ENCODE results near the gene GATAD1. TPM values are rescaled to one million over a fixed set of nuclear protein-coding genes. Genes with fewer than 3 reads are reported as not detected.
A peak's percentile ranks its signal among the peaks of the same experiment; 100 is the strongest.

Gene GATAD1, protein sequence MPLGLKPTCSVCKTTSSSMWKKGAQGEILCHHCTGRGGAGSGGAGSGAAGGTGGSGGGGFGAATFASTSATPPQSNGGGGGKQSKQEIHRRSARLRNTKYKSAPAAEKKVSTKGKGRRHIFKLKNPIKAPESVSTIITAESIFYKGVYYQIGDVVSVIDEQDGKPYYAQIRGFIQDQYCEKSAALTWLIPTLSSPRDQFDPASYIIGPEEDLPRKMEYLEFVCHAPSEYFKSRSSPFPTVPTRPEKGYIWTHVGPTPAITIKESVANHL
- 38.7 and 42.3 TPM in 2 replicates for total RNA-seq
- long read RNA-seq, partial matches to known transcripts = 2 of 5 reads
- long read RNA-seq, other reads (novel, unspliced or antisense) = 2 of 5 reads

DNA sequence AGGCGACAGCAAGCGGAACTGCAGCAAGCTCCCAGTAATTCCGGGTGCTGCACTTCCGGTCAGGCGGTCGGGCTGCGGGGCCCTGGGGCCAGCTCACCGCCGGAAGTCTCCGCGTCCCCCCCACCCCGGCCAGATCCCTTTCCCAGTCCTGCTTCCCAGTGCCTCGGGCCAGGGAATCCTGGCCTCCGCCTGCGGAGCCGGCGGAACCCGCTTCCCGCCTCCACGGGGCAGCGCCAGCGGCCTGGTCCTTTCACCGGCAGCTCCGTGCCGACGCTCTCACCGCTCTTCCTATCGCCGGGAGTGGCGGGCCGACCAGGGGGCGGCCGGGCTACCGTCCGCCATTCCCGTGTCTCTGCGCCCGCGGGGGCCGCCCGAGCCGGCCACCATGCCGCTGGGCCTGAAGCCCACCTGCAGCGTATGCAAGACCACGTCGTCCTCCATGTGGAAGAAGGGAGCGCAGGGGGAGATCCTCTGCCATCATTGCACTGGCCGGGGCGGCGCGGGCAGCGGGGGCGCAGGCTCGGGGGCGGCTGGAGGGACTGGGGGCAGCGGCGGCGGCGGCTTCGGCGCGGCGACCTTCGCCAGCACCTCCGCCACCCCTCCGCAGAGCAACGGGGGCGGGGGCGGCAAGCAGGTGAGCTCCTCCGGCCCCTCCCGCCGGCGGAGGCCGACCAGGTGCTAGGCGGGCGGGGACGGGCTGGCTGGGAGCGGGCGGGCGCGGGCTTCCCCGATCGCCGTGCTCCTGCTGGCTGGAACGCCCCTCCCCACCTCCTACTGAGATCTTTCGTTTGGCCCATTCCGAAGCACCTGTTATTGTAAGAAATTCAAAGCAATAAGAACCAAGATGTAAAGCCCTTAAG, at the start of gene GATAD1:
Gene GATAD1 (plus strand): TSS at position 138 of the 860 bp plus-strand sequence. CDS start 248 bp downstream, at position 386.
- Mint-ChIP-seq H3K27me3 (ENCODE audit: low read depth) (no peaks in the 10 kb centered on the region), H3K27ac (ENCODE audit: unreplicated experiment) (peak within 1 kb of the TSS; percentile 68), H3K4me3 (peak within 1 kb of the TSS; percentile 92), H3K9me3 (peaks cover 2% of the 10 kb centered on the region), H3K4me1 (peaks cover 24% of the 10 kb centered on the region), H3K36me3 (ENCODE audit: low read depth) (peaks cover 7% of the 10 kb centered on the region)
- peak; percentile 89 for DNase-seq (ENCODE audit: low read depth, low spot score)
- TF ChIP-seq, protein P1, sequence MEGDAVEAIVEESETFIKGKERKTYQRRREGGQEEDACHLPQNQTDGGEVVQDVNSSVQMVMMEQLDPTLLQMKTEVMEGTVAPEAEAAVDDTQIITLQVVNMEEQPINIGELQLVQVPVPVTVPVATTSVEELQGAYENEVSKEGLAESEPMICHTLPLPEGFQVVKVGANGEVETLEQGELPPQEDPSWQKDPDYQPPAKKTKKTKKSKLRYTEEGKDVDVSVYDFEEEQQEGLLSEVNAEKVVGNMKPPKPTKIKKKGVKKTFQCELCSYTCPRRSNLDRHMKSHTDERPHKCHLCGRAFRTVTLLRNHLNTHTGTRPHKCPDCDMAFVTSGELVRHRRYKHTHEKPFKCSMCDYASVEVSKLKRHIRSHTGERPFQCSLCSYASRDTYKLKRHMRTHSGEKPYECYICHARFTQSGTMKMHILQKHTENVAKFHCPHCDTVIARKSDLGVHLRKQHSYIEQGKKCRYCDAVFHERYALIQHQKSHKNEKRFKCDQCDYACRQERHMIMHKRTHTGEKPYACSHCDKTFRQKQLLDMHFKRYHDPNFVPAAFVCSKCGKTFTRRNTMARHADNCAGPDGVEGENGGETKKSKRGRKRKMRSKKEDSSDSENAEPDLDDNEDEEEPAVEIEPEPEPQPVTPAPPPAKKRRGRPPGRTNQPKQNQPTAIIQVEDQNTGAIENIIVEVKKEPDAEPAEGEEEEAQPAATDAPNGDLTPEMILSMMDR (conservative IDR thresholded peaks at IDR 0.05) = no peak

DNA sequence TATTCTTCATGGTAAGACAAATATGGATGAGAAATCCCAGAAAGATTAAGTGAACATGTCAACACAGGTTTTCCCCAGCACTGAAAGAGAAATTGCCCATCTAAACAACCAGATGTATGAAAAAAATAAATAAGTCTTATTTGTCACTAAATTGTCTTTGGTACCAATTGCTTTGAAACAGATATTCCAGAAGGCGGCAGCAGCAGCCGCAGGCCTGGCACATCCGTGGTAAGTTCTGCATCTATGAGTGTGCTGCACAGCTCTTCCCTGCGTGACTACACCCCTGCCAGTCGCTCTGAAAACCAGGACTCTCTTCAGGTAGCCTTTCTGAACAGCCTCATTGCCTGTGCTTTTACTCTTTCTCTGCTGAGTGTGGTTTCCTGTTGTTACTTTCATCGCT, 49.7 kb upstream of the GATAD1 start:
- Mint-ChIP-seq H3K36me3 (ENCODE audit: low read depth) (no peaks in the 10 kb centered on the region), H3K4me1 (no peaks in the 10 kb centered on the region), H3K27me3 (ENCODE audit: low read depth) (no peaks in the 10 kb centered on the region)

DNA sequence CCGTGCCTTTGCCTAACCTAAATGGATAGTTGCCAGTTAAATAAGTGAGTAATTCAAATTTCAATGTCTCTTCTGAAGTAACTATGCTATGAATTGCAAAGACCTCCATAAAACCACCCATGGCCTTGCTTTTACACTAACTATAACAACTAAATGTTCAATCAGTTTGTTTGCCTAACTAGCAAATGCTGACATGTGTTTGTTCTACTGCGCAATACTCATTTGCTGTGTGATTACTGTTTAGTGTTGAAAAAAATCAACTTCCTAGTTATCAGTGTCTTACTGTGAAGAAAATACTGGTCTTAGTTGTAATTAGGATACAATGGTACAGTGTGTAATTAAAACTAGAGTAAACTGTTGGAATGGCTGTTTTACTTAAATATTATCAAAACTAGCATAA, 47.3 kb upstream of the GATAD1 start:
- Mint-ChIP-seq H3K9me3 (no peaks in the 10 kb centered on the region), H3K27ac (ENCODE audit: unreplicated experiment) (no peak overlapping the region), H3K27me3 (ENCODE audit: low read depth) (no peaks in the 10 kb centered on the region), H3K36me3 (ENCODE audit: low read depth) (peaks cover 5% of the 10 kb centered on the region), H3K4me1 (no peaks in the 10 kb centered on the region), H3K4me3 (no peak overlapping the region)
- no peak for DNase-seq (ENCODE audit: low read depth, low spot score)
- TF ChIP-seq, protein P1 (conservative IDR thresholded peaks at IDR 0.05) = no peak

More for the DNA sequence above, 49.7 kb upstream of the GATAD1 start:
- Mint-ChIP-seq H3K9me3 (no peaks in the 10 kb centered on the region), H3K27ac (ENCODE audit: unreplicated experiment) (no peak overlapping the region), H3K4me3 (no peak overlapping the region)
- DNase-seq (ENCODE audit: low read depth, low spot score) = no peak
- TF ChIP-seq, protein P1 (conservative IDR thresholded peaks at IDR 0.05) = no peak

DNA sequence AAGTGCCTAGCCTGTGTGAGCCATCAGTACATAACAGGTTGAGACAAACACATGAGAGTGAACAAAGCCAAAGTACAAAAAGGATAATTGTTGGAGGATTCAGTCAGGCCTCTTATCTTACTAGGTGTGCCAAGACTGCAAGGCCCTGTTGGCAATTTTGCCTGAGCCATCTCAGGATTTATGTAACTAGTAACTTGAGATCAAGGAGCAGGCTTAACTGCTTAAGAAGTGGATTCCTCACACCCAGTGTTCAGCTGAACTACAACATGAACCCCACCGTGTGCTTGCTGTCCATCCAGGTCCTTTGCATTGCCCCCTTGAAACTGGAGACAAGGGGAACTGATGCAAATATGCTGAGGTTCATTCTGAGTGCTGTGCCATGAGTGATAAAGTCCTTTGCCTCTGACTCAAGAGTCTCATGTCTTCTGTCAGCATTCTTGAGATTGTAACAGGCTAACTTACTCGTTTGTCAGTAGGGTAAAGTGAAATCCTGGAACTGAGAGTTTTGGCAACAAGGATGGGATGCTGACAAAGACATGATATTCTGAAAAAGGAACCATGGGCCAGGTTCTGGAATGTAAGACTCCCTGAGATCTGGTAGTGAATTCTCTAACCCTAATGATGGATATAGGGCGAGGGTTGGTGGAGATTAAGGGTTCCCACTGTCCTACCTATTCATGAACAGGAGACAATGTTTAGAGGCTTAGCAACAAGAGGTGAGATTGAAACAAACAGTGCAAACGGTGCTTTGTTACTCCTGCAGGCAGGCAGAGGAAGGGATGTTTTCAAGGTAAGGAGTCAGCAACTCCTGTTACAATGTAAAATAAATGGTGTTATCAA, 44.1 kb upstream of the GATAD1 start:
- Mint-ChIP-seq H3K36me3 (ENCODE audit: low read depth) (peaks cover 5% of the 10 kb centered on the region), H3K27ac (ENCODE audit: unreplicated experiment) (no peak overlapping the region), H3K4me3 (no peak overlapping the region), H3K27me3 (ENCODE audit: low read depth) (no peaks in the 10 kb centered on the region), H3K9me3 (no peaks in the 10 kb centered on the region), H3K4me1 (no peaks in the 10 kb centered on the region)
- TF ChIP-seq, protein P1 (conservative IDR thresholded peaks at IDR 0.05) = no peak
- no peak for DNase-seq (ENCODE audit: low read depth, low spot score)

DNA sequence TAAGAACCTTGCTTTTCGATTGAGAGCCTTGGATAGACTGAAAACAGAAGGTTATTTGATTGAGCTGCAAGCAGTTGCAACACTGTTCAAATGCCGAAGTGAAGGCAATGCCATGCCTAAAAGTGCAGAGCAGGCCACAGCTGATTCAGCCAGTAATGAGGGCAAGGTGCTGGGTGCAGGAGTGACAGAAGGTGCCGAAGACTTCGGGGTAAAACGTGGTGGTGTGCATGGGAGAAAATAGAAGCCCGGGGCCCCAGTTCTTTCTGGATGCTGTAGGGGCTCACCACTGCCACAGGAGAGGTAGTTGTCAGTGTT, 43.6 kb upstream of the GATAD1 start:
- H3K9me3 Mint-ChIP-seq = no peaks in the 10 kb centered on the region
- no peak for DNase-seq (ENCODE audit: low read depth, low spot score)
- H3K4me3 Mint-ChIP-seq = no peak overlapping the region
- no peaks in the 10 kb centered on the region for H3K27me3 Mint-ChIP-seq (ENCODE audit: low read depth)
- H3K4me1 Mint-ChIP-seq = no peaks in the 10 kb centered on the region
- no peak overlapping the region for H3K27ac Mint-ChIP-seq (ENCODE audit: unreplicated experiment)
- peaks cover 5% of the 10 kb centered on the region for H3K36me3 Mint-ChIP-seq (ENCODE audit: low read depth)
- TF ChIP-seq, protein P1 (conservative IDR thresholded peaks at IDR 0.05) = no peak
